ENCODE data around the gene SLC6A13. TPM values are rescaled to one million over a fixed set of nuclear protein-coding genes. Genes with fewer than 3 reads are reported as not detected.

SLC6A13 gene
- total RNA-seq, 1 donor from 2014 or later, result 6.1 TPM

DNA sequence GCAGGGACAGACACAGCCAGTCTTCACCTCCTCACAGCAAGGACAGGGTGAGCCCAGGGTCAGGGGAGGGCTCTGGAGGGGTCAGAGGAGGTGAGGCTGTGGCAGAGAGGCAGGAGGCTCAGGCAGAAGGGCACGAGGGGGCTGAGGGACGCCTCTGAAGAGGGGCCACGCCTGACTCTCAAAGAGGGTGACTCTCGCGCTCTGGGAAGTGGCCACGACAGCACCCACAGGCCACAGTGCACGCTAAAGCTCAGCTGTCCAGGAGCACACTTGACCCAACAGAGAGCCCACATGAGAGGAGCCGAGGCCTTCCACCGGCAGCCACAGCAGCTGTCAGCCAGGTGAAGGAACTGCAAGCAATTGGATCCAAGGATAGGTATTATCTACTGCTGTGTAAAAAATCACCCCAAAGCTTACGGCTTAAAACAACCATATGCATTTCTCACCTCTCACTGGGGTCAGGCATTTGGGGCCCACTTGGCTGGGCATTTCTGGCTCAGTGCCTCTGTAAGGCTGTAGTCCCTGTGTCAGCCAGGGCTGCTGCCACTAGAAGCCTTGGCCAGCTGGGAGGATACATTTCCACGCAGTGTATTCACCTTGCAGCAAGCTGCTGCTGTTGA is 76.5 kb downstream of the SLC6A13 start:
- DNase-seq (ENCODE audit: low spot score), result no peak
- intact Hi-C loops (cut with DNase I), result no loop called here

DNA sequence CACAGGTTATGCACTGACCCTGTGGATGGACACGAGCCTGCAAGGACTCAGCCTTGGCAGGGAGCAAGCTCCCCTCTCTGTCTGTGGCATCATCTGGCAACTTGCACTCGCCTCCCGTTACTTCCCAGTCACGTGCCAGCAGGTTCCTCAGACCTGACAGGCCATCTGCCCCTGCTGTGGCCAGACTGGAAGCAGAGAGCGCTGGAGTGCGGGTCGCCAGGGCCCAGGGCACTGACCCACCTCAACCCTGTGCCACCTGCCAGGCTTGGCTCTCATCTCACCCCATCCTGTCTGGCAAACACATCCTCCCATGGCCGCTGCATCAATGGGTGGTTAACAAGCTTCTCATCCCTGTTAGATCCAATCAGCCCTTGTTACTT is 77.1 kb downstream of the SLC6A13 start:
- intact Hi-C loops (cut with DNase I), result no loop called here
- no peak for DNase-seq (ENCODE audit: low spot score)

DNA sequence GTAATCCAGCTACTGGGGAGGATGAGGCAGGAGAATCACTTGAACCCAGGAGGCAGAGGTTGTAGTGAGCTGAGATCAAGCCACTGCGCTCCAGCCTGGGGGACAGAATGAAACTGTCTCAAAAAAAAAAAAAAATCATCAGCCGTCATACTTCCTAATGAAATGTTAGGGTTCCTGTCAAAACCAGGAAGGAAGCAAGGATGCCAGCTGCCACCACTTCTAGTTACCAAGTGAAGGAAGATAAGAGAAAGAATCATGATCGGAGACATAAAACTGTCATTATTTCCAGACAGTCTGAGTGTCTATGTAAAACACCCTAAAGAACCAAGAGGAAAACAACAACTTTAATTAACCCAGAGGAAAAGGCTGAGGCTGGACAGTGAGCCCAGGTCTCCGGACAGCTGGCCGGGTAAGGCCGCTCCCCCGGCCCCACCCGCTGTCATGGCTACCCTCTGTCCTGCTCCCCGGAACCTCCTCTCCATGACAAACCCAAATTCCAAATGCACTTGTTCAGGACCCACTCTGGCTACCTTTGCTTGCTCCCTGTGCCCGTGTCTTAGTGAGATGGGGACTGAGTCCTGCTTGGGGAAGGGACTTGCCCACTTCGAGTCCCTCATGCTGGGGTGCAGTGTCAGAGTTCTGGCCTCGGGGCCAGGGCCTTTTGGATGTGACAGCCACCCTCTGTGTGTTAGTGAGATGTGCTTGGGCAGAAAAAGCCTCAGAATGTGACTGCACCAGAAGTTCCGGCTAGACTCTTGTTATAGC is 77.6 kb downstream of the SLC6A13 start:
- no peak for DNase-seq (ENCODE audit: low spot score)
- intact Hi-C loops (cut with DNase I), result no loop called here

DNA sequence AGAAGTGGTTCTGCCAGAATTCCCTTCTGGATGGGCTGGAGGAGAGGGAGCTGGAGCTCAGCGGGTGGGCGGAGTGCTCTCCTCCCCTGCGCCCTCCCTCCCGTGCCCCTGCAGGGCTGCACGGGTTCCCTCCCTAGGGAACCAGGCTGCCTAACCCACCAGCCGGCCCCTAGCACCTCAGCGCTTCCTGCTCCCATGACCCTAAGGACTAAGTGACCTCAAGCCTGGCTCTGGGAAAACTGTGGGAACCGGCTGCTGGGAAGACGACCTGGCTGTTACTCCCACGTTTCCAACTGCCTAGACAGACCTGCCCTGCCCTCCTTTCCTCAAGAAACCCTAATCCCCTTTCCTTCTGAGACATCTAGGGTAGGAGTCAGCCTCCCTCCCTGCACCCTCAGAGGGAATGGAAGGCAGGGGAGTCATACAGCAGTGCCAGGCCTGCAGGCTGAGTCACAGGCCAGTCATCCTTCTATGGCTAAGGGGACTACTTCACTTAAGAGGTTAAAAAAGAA is 80.2 kb downstream of the SLC6A13 start:
- intact Hi-C loops (cut with DNase I), result no loop called here

DNA sequence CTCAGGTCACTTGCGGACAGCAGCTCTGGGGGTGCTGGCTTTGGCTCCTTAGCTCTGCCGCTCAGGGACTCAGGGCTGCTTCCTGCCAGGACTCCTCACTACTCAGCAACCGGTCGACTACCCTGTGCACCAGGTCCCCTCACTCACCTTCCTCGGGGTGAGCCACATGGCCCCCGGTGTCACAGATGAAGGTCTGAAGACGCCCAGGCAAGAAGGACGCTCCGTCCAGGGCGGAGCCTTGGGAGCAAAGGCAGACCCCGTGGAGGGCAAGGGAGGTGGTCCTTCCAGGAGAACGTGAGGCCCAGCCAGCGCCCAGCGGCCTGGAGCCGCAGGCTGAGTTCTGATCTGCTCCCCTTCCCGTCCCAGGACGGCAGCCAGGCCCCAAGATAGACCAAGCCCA is 80.7 kb downstream of the SLC6A13 start:
- intact Hi-C loops (cut with DNase I), result no loop called here
- DNase-seq (ENCODE audit: low spot score), result no peak

More for the DNA sequence above, 80.2 kb downstream of the SLC6A13 start:
- DNase-seq (ENCODE audit: low spot score), result no peak

DNA sequence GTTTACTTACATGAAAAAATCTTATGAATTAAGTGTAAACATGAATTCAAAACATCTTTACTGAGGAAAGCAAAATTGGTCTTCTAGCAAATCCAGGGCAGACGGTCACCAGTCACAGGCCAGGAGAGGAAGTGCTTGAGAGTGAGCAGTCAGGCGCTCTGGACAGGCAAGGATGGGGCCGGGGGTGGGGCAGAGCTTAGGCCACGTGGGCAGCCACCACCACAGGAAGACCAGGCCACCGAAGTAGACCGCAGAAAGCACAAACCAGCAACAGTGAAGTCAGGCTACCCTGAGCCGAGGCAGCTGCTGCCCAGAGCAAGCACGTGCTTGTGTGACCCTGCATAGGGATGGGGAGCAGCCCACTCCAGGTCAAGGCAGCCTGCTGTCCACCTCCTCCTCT is 82.2 kb downstream of the SLC6A13 start:
- DNase-seq (ENCODE audit: low spot score), result no peak

DNA sequence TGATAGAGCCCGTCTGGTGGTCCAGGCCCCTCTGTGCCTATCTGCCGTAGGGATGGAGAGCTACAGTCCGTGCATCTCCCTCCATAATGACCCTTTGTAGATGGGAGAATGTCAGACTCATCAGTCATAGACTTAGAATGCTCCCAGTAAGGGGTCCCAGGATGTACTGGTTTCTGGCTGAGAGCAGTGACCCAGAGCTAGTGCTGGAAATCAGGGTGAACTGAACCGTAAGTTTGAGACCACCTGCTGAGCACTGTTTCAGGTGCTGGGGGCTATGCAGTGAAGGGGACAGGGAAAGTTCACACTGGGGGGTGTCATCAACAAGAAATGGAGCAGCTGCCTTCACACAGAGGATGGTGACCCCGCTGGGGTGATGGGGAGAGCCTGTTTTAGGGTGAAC is 82.8 kb downstream of the SLC6A13 start:
- intact Hi-C loops (cut with DNase I), result no loop called here
- DNase-seq (ENCODE audit: low spot score), result no peak

More for the DNA sequence above, 82.2 kb downstream of the SLC6A13 start:
- intact Hi-C loops (cut with DNase I), result no loop called here

DNA sequence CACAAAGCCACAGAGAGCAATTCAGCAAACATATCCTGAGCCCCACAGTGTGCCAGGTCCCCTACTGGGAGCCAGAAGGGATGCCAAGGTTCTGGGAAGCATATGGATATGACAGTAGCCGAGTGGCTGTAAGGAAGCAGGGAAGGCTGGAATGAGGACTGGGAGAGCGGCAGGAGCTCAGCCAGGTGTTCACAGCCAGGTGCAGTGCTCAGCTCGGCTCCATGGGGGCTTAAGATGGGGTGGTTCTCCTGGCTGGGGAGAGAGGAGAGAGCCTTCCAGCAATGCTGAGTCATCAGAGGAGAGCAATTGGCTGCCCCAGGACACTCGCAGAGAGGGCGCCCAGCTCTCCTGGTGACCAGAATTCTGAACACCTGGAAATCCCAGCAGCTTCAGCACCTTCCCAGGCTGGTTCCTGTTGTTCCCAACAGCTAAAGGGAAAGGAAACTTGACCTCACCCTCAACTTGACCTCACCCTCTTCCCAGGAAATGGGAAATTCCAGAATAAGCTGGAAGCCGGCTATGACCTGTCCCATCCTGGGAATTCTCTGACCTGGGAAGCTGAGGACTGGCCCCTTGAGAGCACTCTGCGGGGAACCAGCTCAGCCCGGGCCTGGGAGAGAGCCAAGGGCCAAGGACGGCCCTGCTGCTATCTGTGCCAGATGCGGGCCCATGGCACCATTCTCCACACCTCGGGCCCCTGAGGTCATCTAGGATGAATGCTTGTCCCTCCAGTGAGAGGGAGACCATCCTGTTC is 83.3 kb downstream of the SLC6A13 start:
- DNase-seq (ENCODE audit: low spot score), result no peak
- intact Hi-C loops (cut with DNase I), result no loop called here

DNA sequence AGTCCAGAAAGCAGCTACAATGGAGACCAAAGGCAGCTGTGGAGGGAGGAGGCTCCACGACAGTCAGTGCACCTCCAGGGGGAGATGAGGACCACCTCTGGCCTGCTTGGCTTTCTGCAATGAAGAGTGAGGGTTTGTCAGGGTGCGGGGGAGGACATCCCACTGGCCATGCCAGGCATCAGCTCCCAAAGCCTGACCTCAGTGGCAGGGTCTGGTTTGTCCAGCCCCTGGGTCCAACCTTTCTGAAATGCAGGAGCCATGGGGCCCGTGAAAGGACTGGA is 83.9 kb downstream of the SLC6A13 start:
- intact Hi-C loops (cut with DNase I), result no loop called here
- no peak for DNase-seq (ENCODE audit: low spot score)

DNA sequence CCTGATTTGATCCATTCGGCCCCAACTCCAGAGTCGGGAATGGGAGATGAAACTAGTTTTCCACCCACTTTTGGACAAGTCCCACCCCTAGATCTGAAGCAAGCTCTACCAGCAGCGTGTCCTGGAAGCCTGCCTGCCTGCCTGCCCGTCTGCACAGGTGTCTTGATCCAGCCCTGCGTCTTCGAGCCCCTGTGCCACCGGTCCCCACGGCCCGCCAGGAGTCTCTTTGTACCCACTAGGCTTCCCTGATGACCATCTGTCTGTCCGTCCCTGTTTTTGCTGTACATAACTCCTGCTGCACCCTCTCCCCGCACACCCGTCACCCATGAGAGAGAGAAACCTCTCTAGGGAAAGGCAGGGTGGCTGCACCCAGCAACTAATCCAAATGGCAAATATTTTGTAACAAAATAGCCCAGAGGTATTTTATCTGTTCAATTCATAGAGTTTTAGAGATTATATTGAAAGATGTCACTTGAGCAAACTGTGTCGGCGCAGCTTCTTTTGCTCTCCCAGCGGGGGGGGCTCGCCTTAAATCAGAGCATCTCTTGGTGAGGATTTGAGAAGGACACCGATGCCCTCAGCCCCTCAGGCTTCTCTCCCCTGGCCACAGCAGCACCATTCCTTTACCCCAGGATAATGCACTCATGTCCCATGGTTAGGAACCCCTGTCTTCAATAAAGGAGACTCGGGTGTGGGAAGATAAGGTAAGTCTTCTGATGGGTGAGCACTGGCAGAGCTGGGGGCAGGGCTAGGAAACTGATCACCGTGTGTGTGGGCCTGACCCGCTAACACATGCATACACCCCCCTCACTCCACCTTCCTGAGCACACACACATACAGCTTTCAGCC is 84.4 kb downstream of the SLC6A13 start:
- no peak for DNase-seq (ENCODE audit: low spot score)

DNA sequence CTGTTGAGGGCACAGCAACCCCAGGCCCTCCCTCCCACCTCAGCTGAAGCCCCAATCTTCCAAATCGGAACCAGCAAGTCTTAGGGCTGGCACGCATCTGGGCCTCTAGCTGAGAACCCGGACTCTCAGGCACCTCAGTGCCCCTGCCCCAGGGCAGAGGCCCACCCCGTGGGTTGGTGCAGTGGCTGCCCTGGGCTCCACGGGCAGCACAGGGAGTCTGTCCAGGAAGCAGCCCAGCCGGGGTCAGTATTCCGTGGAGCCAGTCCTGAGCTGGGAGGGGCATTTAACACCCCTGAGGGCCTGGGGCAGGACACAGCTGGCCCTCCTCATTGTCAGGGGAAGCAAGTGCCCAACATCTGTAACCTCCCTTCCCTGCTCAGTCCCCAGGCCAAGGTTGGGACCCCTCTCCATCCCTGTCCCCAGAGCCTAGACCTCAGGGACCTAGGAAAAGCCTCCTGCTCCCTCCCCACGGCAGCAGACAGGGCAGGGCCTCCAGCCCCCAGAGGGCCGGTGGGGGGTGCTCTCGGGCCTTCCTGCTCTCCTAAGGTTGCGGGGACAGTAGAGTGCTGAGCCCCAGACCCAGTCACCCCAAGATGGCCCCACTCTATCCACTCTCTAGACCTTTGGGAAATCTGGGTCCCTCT is 85.2 kb downstream of the SLC6A13 start:
- intact Hi-C loops (cut with DNase I), result no loop called here
- no peak for DNase-seq (ENCODE audit: low spot score)

More for the DNA sequence above, 84.4 kb downstream of the SLC6A13 start:
- intact Hi-C loops (cut with DNase I), result no loop called here

DNA sequence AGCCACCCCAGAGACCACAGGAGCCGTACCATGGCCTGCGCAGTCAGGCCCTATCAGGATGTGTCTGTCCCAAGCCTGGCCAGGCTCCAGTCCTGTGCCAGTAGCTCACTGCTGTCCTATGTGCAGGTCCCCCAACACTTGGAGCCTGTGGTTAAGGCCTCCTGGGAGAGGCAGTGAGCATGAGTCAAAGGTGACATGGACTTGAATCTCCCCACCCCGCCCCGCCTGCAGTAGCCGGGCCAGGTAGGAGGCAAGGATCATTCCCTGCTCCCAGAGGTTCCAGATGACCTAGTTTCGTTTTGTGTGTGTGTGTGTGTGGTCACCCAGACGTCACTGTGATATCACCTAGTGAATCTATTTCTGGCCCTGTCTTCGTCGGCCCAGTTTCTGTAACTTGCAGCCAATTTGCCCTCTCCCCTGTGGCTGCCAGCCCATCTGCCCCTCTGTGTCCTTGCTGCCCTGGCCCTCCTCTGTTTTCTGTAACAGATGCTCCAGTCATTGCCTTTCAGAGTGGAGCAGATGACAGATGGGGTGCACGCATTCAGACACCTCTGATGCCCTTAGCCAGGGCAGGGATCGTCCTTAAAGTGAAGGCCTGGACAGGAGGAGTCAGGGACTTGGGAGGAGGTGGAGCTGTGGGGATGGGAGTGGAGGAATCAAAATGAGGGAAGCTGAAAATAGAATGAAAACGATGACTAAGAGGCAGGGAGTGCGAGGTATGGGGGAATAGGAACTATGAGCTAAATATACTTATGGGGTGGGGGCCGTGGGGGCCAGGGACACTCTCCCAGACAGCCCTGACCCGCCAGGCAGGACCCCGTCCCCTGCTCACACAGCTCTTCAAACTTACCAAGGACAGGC is 86.1 kb downstream of the SLC6A13 start:
- DNase-seq (ENCODE audit: low spot score), result no peak
- intact Hi-C loops (cut with DNase I), result no loop called here

DNA sequence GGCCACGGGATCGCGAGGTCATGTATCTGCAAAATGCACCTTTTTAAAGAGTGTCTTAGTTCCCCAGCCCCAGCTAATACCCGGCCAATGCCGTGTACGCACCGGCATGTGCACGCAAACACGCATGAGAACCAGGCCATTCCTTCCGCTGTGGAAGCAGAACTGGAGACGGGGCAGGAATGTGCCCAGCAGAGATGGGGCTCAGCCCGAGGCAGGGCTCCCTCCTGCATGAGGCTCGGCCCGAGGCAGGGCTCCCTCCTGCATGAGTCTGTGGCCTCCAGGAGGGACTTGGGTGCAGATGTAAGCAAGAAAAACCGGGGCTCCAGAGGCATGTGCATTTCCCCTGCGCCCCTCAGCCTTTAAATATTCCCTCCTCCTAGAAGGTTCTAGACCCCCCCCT is 86.9 kb downstream of the SLC6A13 start:
- no peak for DNase-seq (ENCODE audit: low spot score)
- intact Hi-C loops (cut with DNase I), result no loop called here

DNA sequence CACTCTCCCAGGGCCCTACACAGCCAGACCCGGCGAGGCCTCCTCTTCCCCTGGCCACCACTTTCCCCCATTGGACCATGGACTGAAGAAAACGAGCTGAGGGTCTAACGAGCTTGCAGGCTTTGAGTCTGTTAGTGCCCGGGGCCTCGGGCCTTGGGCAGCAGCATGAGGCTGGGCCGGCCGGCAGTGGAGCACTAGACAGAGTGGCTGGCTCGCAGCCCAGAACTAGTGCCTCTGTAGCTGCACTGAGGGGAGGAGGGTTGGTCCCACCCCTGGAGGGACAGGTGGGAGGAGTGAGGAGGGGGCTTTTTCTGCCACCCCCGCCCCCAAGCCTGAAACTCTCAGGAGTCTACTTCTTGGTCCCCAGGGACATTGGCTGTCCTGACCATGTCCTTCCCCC is 87.4 kb downstream of the SLC6A13 start:
- no peak for DNase-seq (ENCODE audit: low spot score)
- intact Hi-C loops (cut with DNase I), result no loop called here

DNA sequence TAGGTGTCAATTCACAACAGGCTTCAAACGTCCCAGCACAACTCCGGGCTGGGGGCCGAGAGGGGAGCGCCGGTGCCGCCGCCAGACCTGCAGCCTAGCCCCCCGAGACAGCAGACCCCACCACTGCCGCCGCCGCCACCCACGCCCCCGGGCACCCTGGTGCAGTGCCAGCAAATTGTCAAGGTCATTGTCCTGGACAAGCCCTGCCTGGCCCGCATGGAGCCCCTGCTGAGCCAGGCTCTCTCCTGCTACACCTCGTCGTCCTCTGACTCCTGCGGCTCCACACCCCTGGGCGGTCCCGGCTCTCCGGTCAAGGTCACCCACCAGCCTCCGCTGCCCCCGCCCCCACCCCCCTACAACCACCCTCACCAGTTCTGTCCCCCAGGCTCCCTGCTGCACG is 88.0 kb downstream of the SLC6A13 start:
- intact Hi-C loops (cut with DNase I), result no loop called here
- no peak for DNase-seq (ENCODE audit: low spot score)

DNA sequence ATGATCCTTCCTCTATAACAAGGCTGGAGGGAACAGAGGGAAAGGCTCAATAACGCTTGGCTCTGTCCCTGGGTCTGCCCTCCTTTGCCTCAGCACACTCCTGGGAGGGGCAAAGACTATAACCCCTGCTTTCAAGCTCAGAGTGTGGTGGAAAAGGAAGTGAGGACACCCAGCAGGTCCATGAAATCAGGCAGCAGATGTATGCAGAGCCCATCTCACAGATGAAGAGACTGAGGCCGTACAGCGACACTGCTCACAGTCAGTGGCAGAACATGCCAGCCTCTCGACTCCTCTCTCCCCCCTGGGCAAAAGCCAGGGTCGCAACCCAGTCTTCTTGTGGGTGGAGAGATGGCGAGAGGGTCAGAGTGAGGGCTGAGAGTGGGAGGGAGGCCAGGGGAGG is 88.5 kb downstream of the SLC6A13 start:
- intact Hi-C loops (cut with DNase I), result no loop called here
- no peak for DNase-seq (ENCODE audit: low spot score)

DNA sequence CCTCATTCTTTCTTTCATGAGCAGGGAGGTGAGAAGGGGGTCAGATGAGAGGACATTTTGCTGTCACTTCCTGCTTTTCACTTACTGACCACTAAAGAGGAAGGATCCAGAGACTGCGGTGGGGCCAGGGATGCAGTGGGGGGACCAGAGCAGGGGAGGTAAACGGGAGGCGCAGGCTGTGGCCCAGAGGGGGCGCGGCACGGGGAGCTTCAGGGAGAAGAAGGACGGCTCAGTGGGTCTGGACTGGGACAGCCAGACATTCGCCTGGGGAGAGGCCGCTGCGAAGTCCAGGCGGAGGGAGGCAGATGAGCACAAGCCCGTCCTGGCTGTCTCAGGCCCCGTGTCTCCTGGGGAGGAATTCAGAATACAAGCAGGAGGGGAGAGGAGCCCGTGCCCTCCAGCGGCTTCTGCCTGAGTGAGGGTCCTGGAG is 89.9 kb downstream of the SLC6A13 start:
- DNase-seq (ENCODE audit: low spot score), result no peak
- intact Hi-C loops (cut with DNase I), result no loop called here

Measured in cardiac septum (tissue), 1 donor.